Naive thymus-derived CD4-positive, alpha-beta T cell (primary cell): ENCODE measurements around the gene FBXO27. TPM values are rescaled to one million over a fixed set of nuclear protein-coding genes. Genes with fewer than 3 reads are reported as not detected.
"Not testable (repeated sequence)": the region's sequence is repeated elsewhere in the genome, so short reads cannot be mapped to it uniquely, and the experiment has no call there.

Experiments
- ATAC-seq: fragments of 150-1000 bp; cut with Tn5 transposase; 2 replicates; pipeline ENCODE4 v1.10.0; 2021; ENCODE audit warnings: mild to moderate bottlenecking, moderate library complexity
- CTCF ChIA-PET: fragments of 350-600 bp; sonication (Branson Sonifier 250); formaldehyde crosslinking; loops from one replicate; lab custom pipeline; 2021; ENCODE audit warnings: antibody characterized with exemption; lab: Charles Lee
- POLR2A ChIA-PET: fragments of 350-600 bp; sonication (Branson Sonifier 250); formaldehyde crosslinking; loops from one replicate; lab custom pipeline; 2021; ENCODE audit warnings: antibody characterized with exemption, inconsistent platforms; lab: Charles Lee
- DNase-seq, 9 donors: peaks; one replicate each; pipeline versions ENCODE4 v3.0.0 to v3.0.0-alpha.2; 2020 to 2022; ENCODE audit warnings: mixed read lengths in 1 of 9
- H3K27ac ChIP-seq: one replicate; pipeline ENCODE4 v1.7.0; 2013; ENCODE audit warnings: mild to moderate bottlenecking, low read depth, low read length, moderate library complexity
- H3K27me3 ChIP-seq, 2 donors: one replicate each; pipeline ENCODE4 v1.7.0; 2013; ENCODE audit warnings: low read length in 2 of 2, mild to moderate bottlenecking in 2 of 2, moderate library complexity in 2 of 2; ENCODE audit not compliant: control insufficient read depth in 2 of 2, insufficient read depth in 2 of 2
- H3K36me3 ChIP-seq, 3 experiments: 1 replicate in 2 of 3; 2 replicates in 1 of 3; pipeline ENCODE4 v1.7.0; 2013; ENCODE audit warnings: low read length in 3 of 3, mild to moderate bottlenecking in 3 of 3, moderate library complexity in 1 of 3; ENCODE audit not compliant: insufficient read depth in 3 of 3, control insufficient read depth in 2 of 3
- H3K4me1 ChIP-seq, 2 donors: one replicate each; pipeline ENCODE4 v1.7.0; 2013; ENCODE audit warnings: low read length in 2 of 2, mild to moderate bottlenecking in 2 of 2, moderate library complexity in 1 of 2; ENCODE audit not compliant: control insufficient read depth in 2 of 2, insufficient read depth in 2 of 2
- H3K4me3 ChIP-seq: 2 replicates; pipeline ENCODE4 v1.7.0; 2013; ENCODE audit warnings: mild to moderate bottlenecking, low read length
- H3K9me3 ChIP-seq, 3 experiments: 1 replicate in 2 of 3; 2 replicates in 1 of 3; pipeline ENCODE4 v1.7.0; 2013; ENCODE audit warnings: low read length in 3 of 3; ENCODE audit not compliant: control insufficient read depth in 2 of 3
- H3K27ac Mint-ChIP-seq, 9 donors: one replicate each; pipeline ENCODE4 v1.8.0; 2020 to 2022; ENCODE audit warnings: mixed read lengths in 9 of 9, mild to moderate bottlenecking in 8 of 9, moderate library complexity in 5 of 9, inconsistent platforms in 2 of 9
- H3K27me3 Mint-ChIP-seq, 5 donors: one replicate each; pipeline ENCODE4 v1.8.0; 2021 to 2022; ENCODE audit warnings: mixed read lengths in 5 of 5, mild to moderate bottlenecking in 1 of 5
- H3K36me3 Mint-ChIP-seq, 5 donors: one replicate each; pipeline ENCODE4 v1.8.0; 2020 to 2022; ENCODE audit warnings: mixed read lengths in 5 of 5, mild to moderate bottlenecking in 3 of 5, inconsistent platforms in 1 of 5
- H3K4me1 Mint-ChIP-seq, 7 donors: one replicate each; pipeline ENCODE4 v1.8.0; 2020 to 2022; ENCODE audit warnings: mixed read lengths in 7 of 7, mild to moderate bottlenecking in 3 of 7, inconsistent platforms in 1 of 7
- H3K4me3 Mint-ChIP-seq, 10 donors: one replicate each; pipeline ENCODE4 v1.8.0; 2020 to 2022; ENCODE audit warnings: mild to moderate bottlenecking in 10 of 10, mixed read lengths in 10 of 10, moderate library complexity in 6 of 10, inconsistent platforms in 2 of 10
- H3K9me3 Mint-ChIP-seq, 11 donors: one replicate each; pipeline ENCODE4 v1.8.0; 2020 to 2022; ENCODE audit warnings: mixed read lengths in 11 of 11, mild to moderate bottlenecking in 4 of 11, inconsistent platforms in 1 of 11, moderate library complexity in 1 of 11
- intact Hi-C, 2 donors: fragments of 100-400 bp; cut with micrococcal nuclease; formaldehyde crosslinking; loops; one replicate each; pipeline ENCODE4 v1.15.1; 2023
- polyA plus RNA-seq, 2 donors: library from polyadenylated mRNA; unstranded; fragments of 300-500 nt; fragmentation: Illumina TruSeq; gene quantifications; one replicate each; pipeline ENCODE4 v1.2.3, GENCODE V29; 2021
- total RNA-seq, 6 experiments: library from RNA in 5 of 6; stranded (reverse) in 5 of 6; gene quantifications; 1 replicate in 5 of 6; 2 replicates in 1 of 6; pipeline ENCODE4 v1.2.3 and lab custom pipeline; 2021 to 2026

The FBXO27 gene
- total and polyA plus RNA-seq, 7 experiments from 2014 or later = 0.35 to 0.48 (median 0.39) TPM; not detected in 4

GRCh38 chr19:39003188-39003587 lies 29.2 kb downstream of the FBXO27 start:
- ATAC-seq (no peak), DNase-seq (no peak)
- Mint-ChIP-seq H3K4me3 (no peak overlapping the region), H3K27me3 (peaks cover 2 to 22% (median 13%) of the 10 kb centered on the region in 5 donors), H3K27ac (no peak overlapping the region), H3K9me3 (peaks cover 0 to 2% (median 0%) of the 10 kb centered on the region in 11 donors), H3K36me3 (no peaks in the 10 kb centered on the region), H3K4me1 (peaks cover 0 to 7% (median 0%) of the 10 kb centered on the region in 7 donors)
- H3K27ac ChIP-seq = no peak overlapping the region
- POLR2A ChIA-PET = no interaction called here
- no peaks in the 10 kb centered on the region for H3K36me3 ChIP-seq
- CTCF ChIA-PET = no interaction called here
- H3K4me3 ChIP-seq = no peak overlapping the region
- intact Hi-C loops = no loop called here
- H3K27me3 ChIP-seq = no peaks in the 10 kb centered on the region
- no peaks in the 10 kb centered on the region for H3K9me3 ChIP-seq
- H3K4me1 ChIP-seq = no peaks in the 10 kb centered on the region

DNA sequence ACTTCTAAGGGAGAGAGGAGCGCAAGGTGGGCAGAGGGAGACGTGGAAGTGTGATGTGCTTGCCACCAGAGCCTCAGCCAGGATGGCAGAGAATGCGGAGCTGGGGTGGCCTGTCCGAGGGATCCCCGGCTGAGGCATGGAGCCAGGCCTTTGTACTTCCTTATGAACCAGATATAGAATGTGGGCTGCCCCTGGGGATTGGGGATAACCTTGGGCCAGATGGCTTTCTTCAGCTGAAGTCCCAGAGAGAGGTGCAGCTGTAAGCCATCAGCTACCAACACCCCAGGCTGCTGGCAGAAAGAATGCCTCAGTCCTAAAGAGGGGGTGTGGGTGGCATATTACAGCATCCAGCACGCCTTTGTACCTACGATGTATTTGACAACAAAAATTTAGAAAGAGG lies 31.3 kb downstream of the FBXO27 start:
- POLR2A ChIA-PET = interaction anchor here (0.6 kb wide), 1 partner anchor 41 kb away, joined by 4 read pairs; no protein-coding TSS in a partner anchor
- Mint-ChIP-seq H3K27me3 (peaks cover under 1 to 25% (median 9%) of the 10 kb centered on the region in 5 donors), H3K9me3 (no peaks in the 10 kb centered on the region), H3K4me1 (peaks cover 0 to 3% (median 0%) of the 10 kb centered on the region in 7 donors), H3K27ac (no peak overlapping the region), H3K36me3 (no peaks in the 10 kb centered on the region), H3K4me3 (no peak overlapping the region)
- CTCF ChIA-PET = no interaction called here
- Histone ChIP-seq H3K27ac (no peak overlapping the region), H3K4me3 (no peak overlapping the region), H3K27me3 (no peaks in the 10 kb centered on the region), H3K9me3 (no peaks in the 10 kb centered on the region), H3K36me3 (no peaks in the 10 kb centered on the region), H3K4me1 (no peaks in the 10 kb centered on the region)
- DNase-seq (no peak), ATAC-seq (no peak)
- intact Hi-C loops = no loop called here

- H3K36me3 ChIP-seq, H3K9me3 Mint-ChIP-seq, intact Hi-C loops, POLR2A ChIA-PET, H3K9me3 ChIP-seq, H3K4me1 Mint-ChIP-seq, H3K27ac ChIP-seq, H3K4me1 ChIP-seq, H3K4me3 ChIP-seq, ATAC-seq, DNase-seq, H3K27ac Mint-ChIP-seq, H3K36me3 Mint-ChIP-seq, H3K27me3 ChIP-seq, CTCF ChIA-PET, H3K4me3 Mint-ChIP-seq: not testable (repeated sequence)
- H3K27me3 Mint-ChIP-seq = peaks cover 0 to 23% (median 4%) of the 10 kb centered on the region in 5 donors
These were observed 34.8 kb downstream of the FBXO27 start for GRCh38 chr19:38997576-38997975.

DNA sequence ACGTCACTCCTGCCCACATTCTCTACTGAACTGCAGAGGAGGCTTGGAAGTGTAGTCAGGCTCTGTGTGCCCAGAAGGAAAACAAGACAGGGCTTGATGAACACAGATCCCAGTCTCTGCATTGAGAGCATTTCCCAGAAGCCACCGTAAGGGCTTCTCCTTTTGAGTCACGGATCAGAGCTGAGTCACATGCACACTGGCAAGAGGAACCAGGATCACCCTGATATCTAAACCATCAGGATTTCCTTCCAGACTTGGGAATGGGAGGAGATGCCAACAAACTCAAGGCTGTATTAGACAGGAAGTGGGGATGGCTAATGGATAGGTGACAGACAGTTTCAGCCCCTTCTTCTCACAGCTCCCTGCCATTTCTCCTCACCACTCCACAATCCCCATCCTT lies 39.1 kb downstream of the FBXO27 start:
- no peak overlapping the region for H3K4me3 ChIP-seq
- H3K4me1 ChIP-seq = no peaks in the 10 kb centered on the region
- Mint-ChIP-seq H3K4me3 (no peak overlapping the region), H3K27ac (no peak overlapping the region), H3K27me3 (peaks cover 8 to 39% (median 12%) of the 10 kb centered on the region in 5 donors), H3K9me3 (peaks cover 0 to 9% (median 2%) of the 10 kb centered on the region in 11 donors), H3K36me3 (peaks cover 0 to 4% (median 0%) of the 10 kb centered on the region in 5 donors), H3K4me1 (peaks cover 0 to 4% (median 0%) of the 10 kb centered on the region in 7 donors)
- ChIA-PET CTCF (no interaction called here), POLR2A (no interaction called here)
- H3K9me3 ChIP-seq = no peaks in the 10 kb centered on the region
- DNase-seq (no peak), ATAC-seq (no peak)
- no peaks in the 10 kb centered on the region for H3K36me3 ChIP-seq
- intact Hi-C loops = no loop called here
- no peaks in the 10 kb centered on the region for H3K27me3 ChIP-seq
- no peak overlapping the region for H3K27ac ChIP-seq

- H3K4me3 ChIP-seq = no peak overlapping the region
- H3K27me3 ChIP-seq = no peaks in the 10 kb centered on the region
- Mint-ChIP-seq H3K27me3 (peaks cover 8 to 44% (median 12%) of the 10 kb centered on the region in 5 donors), H3K9me3 (peaks cover 0 to 11% (median 2%) of the 10 kb centered on the region in 11 donors), H3K36me3 (peaks cover 0 to 4% (median 0%) of the 10 kb centered on the region in 5 donors), H3K4me1 (peaks cover 0 to 2% (median 0%) of the 10 kb centered on the region in 7 donors), H3K27ac (no peak overlapping the region), H3K4me3 (no peak overlapping the region)
- H3K36me3 ChIP-seq = no peaks in the 10 kb centered on the region
- ATAC-seq = no peak
- H3K9me3 ChIP-seq = no peaks in the 10 kb centered on the region
- no peak for DNase-seq
- no peaks in the 10 kb centered on the region for H3K4me1 ChIP-seq
- CTCF ChIA-PET = no interaction called here
- POLR2A ChIA-PET = no interaction called here
- intact Hi-C loops = no loop called here
- H3K27ac ChIP-seq = no peak overlapping the region
These were observed 41.2 kb downstream of the FBXO27 start for GRCh38 chr19:38990949-38991697.

GRCh38 chr19:38989614-38990013 lies 42.7 kb downstream of the FBXO27 start:
- POLR2A ChIA-PET, H3K36me3 ChIP-seq, intact Hi-C loops, ATAC-seq, H3K9me3 ChIP-seq, DNase-seq, H3K27ac ChIP-seq, H3K36me3 Mint-ChIP-seq, CTCF ChIA-PET, H3K4me3 Mint-ChIP-seq, H3K4me3 ChIP-seq, H3K4me1 Mint-ChIP-seq, H3K4me1 ChIP-seq, H3K27me3 ChIP-seq: not testable (repeated sequence)
- Mint-ChIP-seq H3K9me3 (peaks cover 0 to 18% (median 4%) of the 10 kb centered on the region in 11 donors), H3K27ac (peak overlapping the region in 1 of 9 donors; percentile 61), H3K27me3 (peaks cover 8 to 40% (median 12%) of the 10 kb centered on the region in 5 donors)
